GM12878 (cell line): ENCODE data around the gene CFAP45. TPM values are rescaled to one million over a fixed set of nuclear protein-coding genes. Genes with fewer than 3 reads are reported as not detected.

Source experiments
- CEBPB ChIP-seq, 2 experiments: fragments of 150-350 bp in 1 of 2; IDR thresholded peaks; 2 replicates each; pipeline ENCODE4 v1.6.1; 2012 to 2014; ENCODE audit warnings: low read depth in 2 of 2, low read length in 2 of 2, borderline replicate concordance in 1 of 2, inconsistent platforms in 1 of 2
- HCFC1 ChIP-seq: fragments of 150-350 bp; IDR thresholded peaks from 2 replicates; pipeline ENCODE4 v1.6.1; 2014; ENCODE audit warnings: low read length
- HDGF ChIP-seq: fragments of 450-650 bp; IDR thresholded peaks from 2 replicates; pipeline ENCODE4 v1.6.1; 2016; ENCODE audit warnings: antibody characterized with exemption
- MYB ChIP-seq: fragments of 150-350 bp; IDR thresholded peaks from 2 replicates; pipeline ENCODE4 v1.6.1; 2014; ENCODE audit warnings: mild to moderate bottlenecking, low read depth, low read length, borderline replicate concordance
- POU2F2 ChIP-seq: IDR thresholded peaks from 3 replicates; pipeline ENCODE4 v1.6.1; 2011; ENCODE audit warnings: low read depth, mild to moderate bottlenecking, low read length, borderline replicate concordance
- RAD21 ChIP-seq: IDR thresholded peaks from 2 replicates; pipeline ENCODE4 v1.6.1; 2011; ENCODE audit warnings: mild to moderate bottlenecking, low read depth, low read length, moderate library complexity; ENCODE audit not compliant: insufficient read depth
- RUNX3 ChIP-seq: IDR thresholded peaks from 2 replicates; pipeline ENCODE4 v1.6.1; 2012; ENCODE audit warnings: low read length, inconsistent platforms
- SIX5 ChIP-seq: IDR thresholded peaks from 2 replicates; pipeline ENCODE4 v1.6.1; 2011; ENCODE audit warnings: mild to moderate bottlenecking, low read depth, low read length, moderate library complexity; ENCODE audit not compliant: severe bottlenecking
- SMC3 ChIP-seq: IDR thresholded peaks from 2 replicates; pipeline ENCODE4 v1.6.1; 2011; ENCODE audit warnings: low read length, improper control_type of control experiment, borderline replicate concordance
- SUZ12 ChIP-seq: fragments of 200-600 bp; sonication (generic); IDR thresholded peaks from one replicate; pipeline ENCODE4 v1.6.1; 2018; ENCODE audit warnings: antibody characterized with exemption, mild to moderate bottlenecking; ENCODE audit not compliant: unreplicated experiment
- TARDBP ChIP-seq: IDR thresholded peaks from 2 replicates; pipeline ENCODE4 v1.6.1; 2016; ENCODE audit warnings: borderline replicate concordance
- TCF7 ChIP-seq: IDR thresholded peaks from 2 replicates; pipeline ENCODE4 v1.6.1; 2014; ENCODE audit warnings: antibody characterized with exemption, borderline replicate concordance
- YY1 ChIP-seq: IDR thresholded peaks from 2 replicates; pipeline ENCODE4 v1.6.1; 2011; ENCODE audit warnings: low read depth, mild to moderate bottlenecking, low read length
- ZNF24 ChIP-seq: fragments of 450-650 bp; IDR thresholded peaks from 2 replicates; pipeline ENCODE4 v1.6.1; 2017; ENCODE audit warnings: antibody characterized with exemption, mild to moderate bottlenecking
- polyA plus RNA-seq, 11 experiments: library from polyadenylated mRNA; depleted of rRNA in 4 of 11; unstranded in 6 of 11; stranded (reverse) in 5 of 11; fragments of >200 nt; fragmentation: Nextera tagmentation in 4 of 11; fragmentation: Illumina TruSeq in 1 of 11; extraction: Ambion mirVana in 4 of 11; extraction: Trizol in 1 of 11; gene quantifications; 1 replicate in 1 of 11; 2 replicates in 10 of 11; pipeline versions ENCODE4 v1.2.1 to v1.2.3, GENCODE V29; 2011 to 2016; ENCODE audit warnings: inconsistent platforms in 2 of 11, missing spikeins in 2 of 11, low read depth in 1 of 11
- total RNA-seq, 4 experiments: library from RNA; depleted of rRNA in 3 of 4; stranded (reverse); fragments of >200 nt in 3 of 4; fragmentation: Illumina TruSeq in 1 of 4; extraction: Trizol in 1 of 4; gene quantifications; 2 replicates each; pipeline versions ENCODE4 v1.2.1 to v1.2.3, GENCODE V29; 2013 to 2021
- TF ChIP-seq, protein P1 (sequence below): IDR thresholded peaks from 2 replicates; pipeline ENCODE4 v1.6.1; 2012; ENCODE audit warnings: low read length, inconsistent platforms
- TF ChIP-seq, protein P2 (sequence below): fragments of 450-650 bp; IDR thresholded peaks from 2 replicates; pipeline ENCODE4 v1.6.1; 2016; ENCODE audit warnings: mild to moderate bottlenecking
- TF ChIP-seq, protein P3 (sequence below): IDR thresholded peaks from 2 replicates; pipeline ENCODE4 v1.6.1; 2011; ENCODE audit warnings: low read depth, mild to moderate bottlenecking, low read length, moderate library complexity, borderline replicate concordance; ENCODE audit errors: extremely low read depth
- TF ChIP-seq, protein P4 (sequence below): IDR thresholded peaks from 2 replicates; pipeline ENCODE4 v1.6.1; 2011; ENCODE audit warnings: borderline replicate concordance, low read depth, mild to moderate bottlenecking, moderate library complexity, low read length; ENCODE audit not compliant: insufficient read depth, poor library complexity, severe bottlenecking
- TF ChIP-seq, protein P5 (sequence below): fragments of 450-650 bp; IDR thresholded peaks from 2 replicates; pipeline ENCODE4 v1.6.1; 2018; ENCODE audit warnings: borderline replicate concordance, mild to moderate bottlenecking; ENCODE audit not compliant: partially characterized antibody
- TF ChIP-seq, protein P6 (sequence below): fragments of 450-650 bp; IDR thresholded peaks from 2 replicates; pipeline ENCODE4 v1.6.1; 2017; ENCODE audit warnings: low read depth, mild to moderate bottlenecking, moderate library complexity

CFAP45 gene
- total and polyA plus RNA-seq, 10 of the 15 experiments (the other 5 are each of a cell fraction or from before 2014, with no cell fraction given): 0.43 to 0.91 (median 0.67) TPM

DNA sequence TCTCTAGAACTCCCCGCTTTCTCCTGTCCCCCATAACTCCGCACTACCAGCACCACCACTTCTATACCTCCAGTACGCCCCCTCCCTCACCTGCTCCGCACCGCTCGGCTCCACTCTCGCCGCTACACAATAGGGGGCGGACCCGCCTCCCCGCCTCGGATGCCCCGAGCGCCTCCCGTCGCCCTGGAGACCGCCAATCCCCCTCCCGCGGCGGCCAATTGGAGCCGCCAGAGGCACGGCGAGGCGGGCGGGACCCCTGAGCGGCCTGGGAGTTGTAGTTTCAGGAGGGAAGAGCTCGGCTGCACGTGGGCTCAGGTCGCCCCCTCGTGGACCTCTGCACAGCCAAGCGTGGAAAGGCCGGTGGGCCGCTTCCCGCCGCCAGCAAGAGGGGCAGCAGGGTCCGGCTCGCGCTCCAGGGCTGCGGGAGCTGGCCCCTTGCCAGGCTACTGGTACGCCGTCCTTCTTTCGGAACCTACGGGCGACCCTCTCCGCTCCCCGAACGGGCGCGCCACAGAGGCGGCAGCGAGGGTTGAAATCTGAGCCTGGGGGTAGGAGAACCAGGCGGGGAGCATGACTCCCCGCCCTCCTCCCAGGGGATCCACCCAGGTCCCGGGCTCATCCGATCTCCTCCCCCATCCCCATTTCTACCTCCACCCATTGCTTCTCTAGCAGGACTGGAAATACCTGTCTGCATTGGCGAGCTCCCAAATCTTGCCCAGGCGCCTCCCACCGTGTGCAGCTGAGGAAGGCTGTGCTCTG, 45.7 kb upstream of the CFAP45 start, which contains the start of gene IGSF9 (continued):
- TF ChIP-seq, protein P1, sequence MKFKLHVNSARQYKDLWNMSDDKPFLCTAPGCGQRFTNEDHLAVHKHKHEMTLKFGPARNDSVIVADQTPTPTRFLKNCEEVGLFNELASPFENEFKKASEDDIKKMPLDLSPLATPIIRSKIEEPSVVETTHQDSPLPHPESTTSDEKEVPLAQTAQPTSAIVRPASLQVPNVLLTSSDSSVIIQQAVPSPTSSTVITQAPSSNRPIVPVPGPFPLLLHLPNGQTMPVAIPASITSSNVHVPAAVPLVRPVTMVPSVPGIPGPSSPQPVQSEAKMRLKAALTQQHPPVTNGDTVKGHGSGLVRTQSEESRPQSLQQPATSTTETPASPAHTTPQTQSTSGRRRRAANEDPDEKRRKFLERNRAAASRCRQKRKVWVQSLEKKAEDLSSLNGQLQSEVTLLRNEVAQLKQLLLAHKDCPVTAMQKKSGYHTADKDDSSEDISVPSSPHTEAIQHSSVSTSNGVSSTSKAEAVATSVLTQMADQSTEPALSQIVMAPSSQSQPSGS: no peak
- TF ChIP-seq RUNX3 (no peak), SUZ12 (peak; percentile 82), RAD21 (peak; percentile 22; the same call in 1 of the 2 replicates), HCFC1 (peak; percentile 64), TCF7 (no peak), POU2F2 (no peak), MYB (no peak), HDGF (no peak), TARDBP (no peak), SIX5 (peak; percentile 71), ZNF24 (no peak), SMC3 (no peak), YY1 (no peak), CEBPB (IDR thresholded peaks at IDR 0.05; ENCODE audit: borderline replicate concordance in 1 of 2, low read depth in 2 of 2, low read length in 2 of 2) (no peak)
- TF ChIP-seq, protein P2, sequence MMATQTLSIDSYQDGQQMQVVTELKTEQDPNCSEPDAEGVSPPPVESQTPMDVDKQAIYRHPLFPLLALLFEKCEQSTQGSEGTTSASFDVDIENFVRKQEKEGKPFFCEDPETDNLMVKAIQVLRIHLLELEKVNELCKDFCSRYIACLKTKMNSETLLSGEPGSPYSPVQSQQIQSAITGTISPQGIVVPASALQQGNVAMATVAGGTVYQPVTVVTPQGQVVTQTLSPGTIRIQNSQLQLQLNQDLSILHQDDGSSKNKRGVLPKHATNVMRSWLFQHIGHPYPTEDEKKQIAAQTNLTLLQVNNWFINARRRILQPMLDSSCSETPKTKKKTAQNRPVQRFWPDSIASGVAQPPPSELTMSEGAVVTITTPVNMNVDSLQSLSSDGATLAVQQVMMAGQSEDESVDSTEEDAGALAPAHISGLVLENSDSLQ: peak; percentile 77
- TF ChIP-seq, protein P3, sequence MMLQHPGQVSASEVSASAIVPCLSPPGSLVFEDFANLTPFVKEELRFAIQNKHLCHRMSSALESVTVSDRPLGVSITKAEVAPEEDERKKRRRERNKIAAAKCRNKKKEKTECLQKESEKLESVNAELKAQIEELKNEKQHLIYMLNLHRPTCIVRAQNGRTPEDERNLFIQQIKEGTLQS: no peak
- TF ChIP-seq, protein P4, sequence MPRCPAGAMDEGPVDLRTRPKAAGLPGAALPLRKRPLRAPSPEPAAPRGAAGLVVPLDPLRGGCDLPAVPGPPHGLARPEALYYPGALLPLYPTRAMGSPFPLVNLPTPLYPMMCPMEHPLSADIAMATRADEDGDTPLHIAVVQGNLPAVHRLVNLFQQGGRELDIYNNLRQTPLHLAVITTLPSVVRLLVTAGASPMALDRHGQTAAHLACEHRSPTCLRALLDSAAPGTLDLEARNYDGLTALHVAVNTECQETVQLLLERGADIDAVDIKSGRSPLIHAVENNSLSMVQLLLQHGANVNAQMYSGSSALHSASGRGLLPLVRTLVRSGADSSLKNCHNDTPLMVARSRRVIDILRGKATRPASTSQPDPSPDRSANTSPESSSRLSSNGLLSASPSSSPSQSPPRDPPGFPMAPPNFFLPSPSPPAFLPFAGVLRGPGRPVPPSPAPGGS: no peak
- TF ChIP-seq, protein P5, sequence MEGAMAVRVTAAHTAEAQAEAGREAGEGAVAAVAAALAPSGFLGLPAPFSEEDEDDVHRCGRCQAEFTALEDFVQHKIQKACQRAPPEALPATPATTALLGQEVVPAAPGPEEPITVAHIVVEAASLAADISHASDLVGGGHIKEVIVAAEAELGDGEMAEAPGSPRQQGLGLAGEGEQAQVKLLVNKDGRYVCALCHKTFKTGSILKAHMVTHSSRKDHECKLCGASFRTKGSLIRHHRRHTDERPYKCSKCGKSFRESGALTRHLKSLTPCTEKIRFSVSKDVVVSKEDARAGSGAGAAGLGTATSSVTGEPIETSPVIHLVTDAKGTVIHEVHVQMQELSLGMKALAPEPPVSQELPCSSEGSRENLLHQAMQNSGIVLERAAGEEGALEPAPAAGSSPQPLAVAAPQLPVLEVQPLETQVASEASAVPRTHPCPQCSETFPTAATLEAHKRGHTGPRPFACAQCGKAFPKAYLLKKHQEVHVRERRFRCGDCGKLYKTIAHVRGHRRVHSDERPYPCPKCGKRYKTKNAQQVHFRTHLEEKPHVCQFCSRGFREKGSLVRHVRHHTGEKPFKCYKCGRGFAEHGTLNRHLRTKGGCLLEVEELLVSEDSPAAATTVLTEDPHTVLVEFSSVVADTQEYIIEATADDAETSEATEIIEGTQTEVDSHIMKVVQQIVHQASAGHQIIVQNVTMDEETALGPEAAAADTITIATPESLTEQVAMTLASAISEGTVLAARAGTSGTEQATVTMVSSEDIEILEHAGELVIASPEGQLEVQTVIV: no peak
- TF ChIP-seq, protein P6, sequence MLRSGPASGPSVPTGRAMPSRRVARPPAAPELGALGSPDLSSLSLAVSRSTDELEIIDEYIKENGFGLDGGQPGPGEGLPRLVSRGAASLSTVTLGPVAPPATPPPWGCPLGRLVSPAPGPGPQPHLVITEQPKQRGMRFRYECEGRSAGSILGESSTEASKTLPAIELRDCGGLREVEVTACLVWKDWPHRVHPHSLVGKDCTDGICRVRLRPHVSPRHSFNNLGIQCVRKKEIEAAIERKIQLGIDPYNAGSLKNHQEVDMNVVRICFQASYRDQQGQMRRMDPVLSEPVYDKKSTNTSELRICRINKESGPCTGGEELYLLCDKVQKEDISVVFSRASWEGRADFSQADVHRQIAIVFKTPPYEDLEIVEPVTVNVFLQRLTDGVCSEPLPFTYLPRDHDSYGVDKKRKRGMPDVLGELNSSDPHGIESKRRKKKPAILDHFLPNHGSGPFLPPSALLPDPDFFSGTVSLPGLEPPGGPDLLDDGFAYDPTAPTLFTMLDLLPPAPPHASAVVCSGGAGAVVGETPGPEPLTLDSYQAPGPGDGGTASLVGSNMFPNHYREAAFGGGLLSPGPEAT: no peak
